Liver (tissue), 9 donors: ENCODE results near the gene CDC14A. TPM values are rescaled to one million over a fixed set of nuclear protein-coding genes. Genes with fewer than 3 reads are reported as not detected.

ENCODE experiments used
- DNase-seq: peaks from one replicate; pipeline ENCODE4 v3.0.0-alpha.2; 2017; ENCODE audit warnings: low spot score
- H3K27ac ChIP-seq, 2 donors: one replicate each; pipeline ENCODE4 v1.7.0; 2013; ENCODE audit warnings: inconsistent platforms in 2 of 2, low read length in 2 of 2, control low read depth in 1 of 2, low read depth in 1 of 2, mild to moderate bottlenecking in 1 of 2
- H3K27me3 ChIP-seq, 4 donors: one replicate each; pipeline versions ENCODE4 v1.6.1 to v1.7.0; 2013; ENCODE audit warnings: low read length in 3 of 4, inconsistent platforms in 1 of 4, mild to moderate bottlenecking in 1 of 4, moderate library complexity in 1 of 4; ENCODE audit not compliant: control insufficient read depth in 4 of 4, insufficient read depth in 4 of 4
- H3K36me3 ChIP-seq, 4 donors: one replicate each; pipeline versions ENCODE4 v1.6.1 to v1.7.0; 2013; ENCODE audit warnings: low read length in 3 of 4, mild to moderate bottlenecking in 3 of 4, low read depth in 1 of 4, moderate library complexity in 1 of 4; ENCODE audit not compliant: control insufficient read depth in 4 of 4, insufficient read depth in 3 of 4
- H3K4me1 ChIP-seq, 4 donors: one replicate each; pipeline versions ENCODE4 v1.6.1 to v1.7.0; 2013; ENCODE audit warnings: low read length in 3 of 4, mild to moderate bottlenecking in 3 of 4, moderate library complexity in 1 of 4; ENCODE audit not compliant: control insufficient read depth in 4 of 4, insufficient read depth in 4 of 4
- H3K4me3 ChIP-seq, 3 donors: one replicate each; pipeline versions ENCODE4 v1.6.1 to v1.7.0; 2013; ENCODE audit warnings: low read length in 3 of 3, control low read depth in 1 of 3, low read depth in 1 of 3, mild to moderate bottlenecking in 1 of 3
- H3K9ac ChIP-seq, 2 donors: one replicate each; pipeline ENCODE4 v1.7.0; 2013; ENCODE audit warnings: low read length in 2 of 2, mild to moderate bottlenecking in 2 of 2, moderate library complexity in 2 of 2, control low read depth in 1 of 2, low read depth in 1 of 2
- H3K9me3 ChIP-seq, 4 donors: one replicate each; pipeline versions ENCODE4 v1.6.1 to v1.7.0; 2013; ENCODE audit warnings: low read length in 3 of 4; ENCODE audit not compliant: control insufficient read depth in 4 of 4
- CTCF ChIP-seq: fragments of 150-350 bp; IDR thresholded peaks from 2 replicates; pipeline ENCODE4 v1.5.1; 2017; ENCODE audit warnings: improper control_type of control experiment, low read depth, low read length; ENCODE audit not compliant: missing input control
- FOXA1 ChIP-seq: IDR thresholded peaks from 2 replicates; pipeline ENCODE4 v1.6.1; 2016; ENCODE audit warnings: antibody characterized with exemption
- FOXA2 ChIP-seq: IDR thresholded peaks from 2 replicates; pipeline ENCODE4 v1.6.1; 2016; ENCODE audit warnings: antibody characterized with exemption
- GABPA ChIP-seq, 2 donors: IDR thresholded peaks in 1 of 2; conservative IDR thresholded peaks in 1 of 2; 2 replicates each; pipeline ENCODE4 v1.6.1; 2016; ENCODE audit warnings: antibody characterized with exemption in 2 of 2, mild to moderate bottlenecking in 1 of 2, moderate library complexity in 1 of 2
- HNF4A ChIP-seq, 2 donors: conservative IDR thresholded peaks; 2 replicates each; pipeline ENCODE4 v1.6.1; 2016; ENCODE audit warnings: antibody characterized with exemption in 2 of 2, mild to moderate bottlenecking in 2 of 2
- JUND ChIP-seq, 2 donors: IDR thresholded peaks; 2 replicates each; pipeline ENCODE4 v1.6.1; 2016; ENCODE audit warnings: antibody characterized with exemption in 2 of 2
- MAX ChIP-seq: IDR thresholded peaks from 2 replicates; pipeline ENCODE4 v1.6.1; 2016; ENCODE audit warnings: antibody characterized with exemption
- RAD21 ChIP-seq, 2 donors: IDR thresholded peaks; 2 replicates each; pipeline ENCODE4 v1.6.1; 2016; ENCODE audit warnings: antibody characterized with exemption in 2 of 2, mild to moderate bottlenecking in 2 of 2
- REST ChIP-seq: IDR thresholded peaks from 2 replicates; pipeline ENCODE4 v1.6.1; 2016; ENCODE audit warnings: antibody characterized with exemption, mild to moderate bottlenecking
- RXRA ChIP-seq, 2 donors: IDR thresholded peaks; 2 replicates each; pipeline ENCODE4 v1.6.1; 2017 to 2018; ENCODE audit warnings: antibody characterized with exemption in 2 of 2, mild to moderate bottlenecking in 1 of 2
- SP1 ChIP-seq: IDR thresholded peaks from 2 replicates; pipeline ENCODE4 v1.6.1; 2018; ENCODE audit warnings: antibody characterized with exemption, mild to moderate bottlenecking
- TAF1 ChIP-seq: conservative IDR thresholded peaks from 2 replicates; pipeline ENCODE4 v1.6.1; 2016; ENCODE audit warnings: antibody characterized with exemption, mild to moderate bottlenecking
- ZBTB33 ChIP-seq: IDR thresholded peaks from 2 replicates; pipeline ENCODE4 v1.6.1; 2016; ENCODE audit warnings: antibody characterized with exemption
- WGBS: extraction: QIAGEN DNeasy Blood & Tissue Kit; methylation state at CpG from one replicate; pipeline ENCODE4 v1.1.7; 2013; 5-methylcytosine and 5-hydroxymethylcytosine counted together
- polyA plus RNA-seq, 2 donors: library from polyadenylated mRNA; stranded (reverse) in 1 of 2; unstranded in 1 of 2; fragments of 200-250 nt in 1 of 2; fragments of >200 nt in 1 of 2; fragmentation: Nextera tagmentation in 1 of 2; extraction: Ambion mirVana in 1 of 2; gene quantifications; one replicate each; pipeline versions ENCODE4 v1.2.1 to v1.2.3, GENCODE V29; 2013 to 2015
- total RNA-seq, 2 donors: library from RNA; depleted of rRNA; stranded (reverse); fragments of >200 nt; gene quantifications; one replicate each; pipeline ENCODE4 v1.2.3, GENCODE V29; 2014
- donor health status: healthy.
- donor health status: healthy.
- donor health status: healthy.
- donor health status: healthy.
- donor health status: healthy.

The CDC14A gene
- total and polyA plus RNA-seq, 4 donors: 0.39 to 4.1 (median 2.6) TPM

- H3K27me3 ChIP-seq: no peaks in the 10 kb centered on the region
- no peaks in the 10 kb centered on the region for H3K36me3 ChIP-seq
- H3K4me3 ChIP-seq: no peak overlapping the region
- no peak overlapping the region for H3K9ac ChIP-seq
- H3K27ac ChIP-seq: no peak overlapping the region
- TF ChIP-seq CTCF (no peak), RAD21 (IDR thresholded peaks at IDR 0.05) (no peak), JUND (IDR thresholded peaks at IDR 0.05) (no peak)
- no peaks in the 10 kb centered on the region for H3K9me3 ChIP-seq
- no peaks in the 10 kb centered on the region for H3K4me1 ChIP-seq
- 85% methylated on average over 4 of the region's 4 CpGs for WGBS
- DNase-seq: no peak
Measured at GRCh38 chr1:100449477-100449876, 97.2 kb downstream of the CDC14A start.

GRCh38 chr1:100452641-100453040, 100.3 kb downstream of the CDC14A start:
- WGBS: 47% methylated on average over 1 of the region's 1 CpG
- Histone ChIP-seq H3K36me3 (no peaks in the 10 kb centered on the region), H3K4me1 (no peaks in the 10 kb centered on the region), H3K4me3 (no peak overlapping the region), H3K27me3 (no peaks in the 10 kb centered on the region), H3K27ac (no peak overlapping the region), H3K9me3 (no peaks in the 10 kb centered on the region), H3K9ac (no peak overlapping the region)
- no peak for DNase-seq
- TF ChIP-seq MAX (no peak), FOXA1 (no peak), ZBTB33 (no peak), JUND (IDR thresholded peaks at IDR 0.05) (no peak), GABPA (IDR thresholded peaks at IDR 0.05 in 1 of 2, conservative IDR thresholded peaks at IDR 0.05 in 1 of 2) (no peak), REST (no peak), RXRA (IDR thresholded peaks at IDR 0.05) (no peak), HNF4A (conservative IDR thresholded peaks at IDR 0.05) (no peak), TAF1 (no peak), SP1 (no peak), FOXA2 (no peak)
